Measurements from ENCODE around the gene PRSS36.
"Not testable (repeated sequence)": the region's sequence is repeated elsewhere in the genome, so short reads cannot be mapped to it uniquely, and the experiment has no call there.

PRSS36 gene

DNA sequence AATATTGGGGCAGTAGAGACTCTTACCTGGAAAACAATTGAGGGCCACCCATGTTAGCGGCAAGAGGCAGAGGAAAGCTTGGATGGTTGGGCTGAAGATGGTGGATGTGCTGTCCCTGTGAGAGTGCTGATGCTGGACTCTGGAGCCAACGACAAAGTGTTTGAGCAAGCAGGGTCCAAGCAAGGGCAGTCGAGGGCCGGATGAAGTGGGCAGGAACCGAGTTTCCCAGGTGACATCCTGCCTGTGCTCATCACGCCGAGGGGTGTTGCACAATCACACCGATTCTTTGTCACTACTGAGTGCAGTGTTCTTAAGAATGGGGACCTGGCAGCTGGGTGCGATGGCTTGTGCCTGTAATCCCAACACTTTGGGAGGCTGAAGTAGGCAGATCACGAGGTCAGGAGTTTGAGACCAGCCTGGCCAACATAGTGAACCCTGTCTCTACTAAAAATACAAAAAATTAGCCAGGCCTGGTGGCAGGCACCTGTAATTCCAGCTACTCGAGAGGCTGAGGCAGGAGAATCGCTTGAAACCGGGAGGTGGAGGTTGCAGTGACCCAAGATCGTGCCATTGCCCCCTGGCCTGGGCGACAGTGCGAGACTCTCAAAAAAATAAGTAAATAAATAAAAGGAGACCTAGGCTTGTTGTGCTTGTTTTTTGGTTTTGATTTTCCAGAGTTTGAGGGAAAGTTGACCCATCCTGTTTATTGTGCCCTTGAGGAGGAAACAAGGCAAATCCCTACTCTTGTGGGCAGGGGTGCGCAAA is 46.6 kb upstream of the PRSS36 start:
- Histone ChIP-seq H3K9me2 (replicated peaks; ENCODE audit: control insufficient read depth, low read length) (no peaks in the 10 kb centered on the region), H3K79me2 (ENCODE audit: control insufficient read depth, low read length) (peaks cover 6% of the 10 kb centered on the region; the same call in 1 of the 2 replicates), H3K4me1 (ENCODE audit: control insufficient read depth, low read length) (peaks cover 14% of the 10 kb centered on the region), H3F3A (ENCODE audit: control insufficient read depth, insufficient read depth) (peaks cover 82% of the 10 kb centered on the region), H3K9me3 (ENCODE audit: control insufficient read depth, insufficient read depth, low read length) (no peaks in the 10 kb centered on the region), H3K4me2 (ENCODE audit: low read length) (no peak overlapping the region), H3K4me3 (ENCODE audit: low read length) (no peak overlapping the region), H3K36me3 (ENCODE audit: control insufficient read depth, low read length) (peaks cover 56% of the 10 kb centered on the region), H3K27ac (ENCODE audit: low read depth, low read length) (no peak overlapping the region), H4K20me1 (ENCODE audit: control insufficient read depth, insufficient read depth, low read depth, low read length) (peaks cover 23% of the 10 kb centered on the region), H3K27me3 (ENCODE audit: control insufficient read depth, low read length) (no peaks in the 10 kb centered on the region)
- no peak for TF ChIP-seq CTCF (IDR thresholded peaks at IDR 0.05; ENCODE audit: low read depth, low read length, poor library complexity, severe bottlenecking)

GRCh38 chr16:31195861-31196260 is 46.0 kb upstream of the PRSS36 start:
- not testable (repeated sequence) for H3K9me2 ChIP-seq (replicated peaks; ENCODE audit: control insufficient read depth, low read length); H3K27me3 ChIP-seq (ENCODE audit: control insufficient read depth, low read length); H3K9me3 ChIP-seq (ENCODE audit: control insufficient read depth, insufficient read depth, low read length); H3K27ac ChIP-seq (ENCODE audit: low read depth, low read length); H3K4me1 ChIP-seq (ENCODE audit: control insufficient read depth, low read length); H3K79me2 ChIP-seq (ENCODE audit: control insufficient read depth, low read length); H3K4me2 ChIP-seq (ENCODE audit: low read length); H3K4me3 ChIP-seq (ENCODE audit: low read length)
- H3K36me3 ChIP-seq (ENCODE audit: control insufficient read depth, low read length) = peaks cover 62% of the 10 kb centered on the region
- H4K20me1 ChIP-seq (ENCODE audit: control insufficient read depth, insufficient read depth, low read depth, low read length) = peaks cover 29% of the 10 kb centered on the region
- peaks cover 81% of the 10 kb centered on the region for H3F3A ChIP-seq (ENCODE audit: control insufficient read depth, insufficient read depth)

GRCh38 chr16:31194898-31195297 is 45.0 kb upstream of the PRSS36 start:
- Histone ChIP-seq H3K4me1 (ENCODE audit: control insufficient read depth, low read length) (0 out of 2 replicates have a peak, but pooled peaks cover 3% of the 10 kb centered on the region), H3F3A (ENCODE audit: control insufficient read depth, insufficient read depth) (peaks cover 85% of the 10 kb centered on the region), H3K4me2 (ENCODE audit: low read length) (no peak overlapping the region), H4K20me1 (ENCODE audit: control insufficient read depth, insufficient read depth, low read depth, low read length) (peaks cover 37% of the 10 kb centered on the region), H3K9me3 (ENCODE audit: control insufficient read depth, insufficient read depth, low read length) (no peaks in the 10 kb centered on the region), H3K79me2 (ENCODE audit: control insufficient read depth, low read length) (peaks cover 15% of the 10 kb centered on the region; the same call in 1 of the 2 replicates), H3K4me3 (ENCODE audit: low read length) (no peak overlapping the region), H3K36me3 (ENCODE audit: control insufficient read depth, low read length) (peaks cover 72% of the 10 kb centered on the region), H3K27ac (ENCODE audit: low read depth, low read length) (no peak overlapping the region), H3K27me3 (ENCODE audit: control insufficient read depth, low read length) (no peaks in the 10 kb centered on the region), H3K9me2 (replicated peaks; ENCODE audit: control insufficient read depth, low read length) (no peaks in the 10 kb centered on the region)
- TF ChIP-seq EZH2phosphoT487 (IDR thresholded peaks at IDR 0.05; ENCODE audit: borderline replicate concordance, low read length) (no peak), CTCF (IDR thresholded peaks at IDR 0.05; ENCODE audit: low read depth, low read length, poor library complexity, severe bottlenecking) (no peak)

- Histone ChIP-seq H3K36me3 (ENCODE audit: control insufficient read depth, low read length) (peaks cover 82% of the 10 kb centered on the region), H3K27ac (ENCODE audit: low read depth, low read length) (no peak overlapping the region), H3K4me3 (ENCODE audit: low read length) (no peak overlapping the region), H3K27me3 (ENCODE audit: control insufficient read depth, low read length) (no peaks in the 10 kb centered on the region), H3F3A (ENCODE audit: control insufficient read depth, insufficient read depth) (peaks cover 84% of the 10 kb centered on the region), H3K9me3 (ENCODE audit: control insufficient read depth, insufficient read depth, low read length) (no peaks in the 10 kb centered on the region), H3K79me2 (ENCODE audit: control insufficient read depth, low read length) (peaks cover 25% of the 10 kb centered on the region), H3K4me1 (ENCODE audit: control insufficient read depth, low read length) (no peaks in the 10 kb centered on the region), H3K9me2 (replicated peaks; ENCODE audit: control insufficient read depth, low read length) (no peaks in the 10 kb centered on the region), H3K4me2 (ENCODE audit: low read length) (no peak overlapping the region), H4K20me1 (ENCODE audit: control insufficient read depth, insufficient read depth, low read depth, low read length) (peaks cover 44% of the 10 kb centered on the region)
- no peak for TF ChIP-seq CTCF (IDR thresholded peaks at IDR 0.05; ENCODE audit: low read depth, low read length, poor library complexity, severe bottlenecking)
- no peak for TF ChIP-seq EZH2phosphoT487 (IDR thresholded peaks at IDR 0.05; ENCODE audit: borderline replicate concordance, low read length)
These were observed 44.0 kb upstream of the PRSS36 start for GRCh38 chr16:31193874-31194273.
